ENCODE results near the gene KMT2B.
"Not testable (repeated sequence)": the region's sequence is repeated elsewhere in the genome, so short reads cannot be mapped to it uniquely, and the experiment has no call there.

Gene KMT2B

GRCh38 chr19:35760711-35761349 is 43.0 kb downstream of the KMT2B start:
- no peak for TF ChIP-seq CTCF (IDR thresholded peaks at IDR 0.05; ENCODE audit: low read depth, low read length, missing control alignments)
- H3K4me3 ChIP-seq (ENCODE audit: low read depth, low read length): no peak overlapping the region
- in situ Hi-C loops (cut with HindIII; ENCODE audit: low sequenced_read_pairs): no loop called here
- no peak for DNase-seq (ENCODE audit: low read depth)

DNA sequence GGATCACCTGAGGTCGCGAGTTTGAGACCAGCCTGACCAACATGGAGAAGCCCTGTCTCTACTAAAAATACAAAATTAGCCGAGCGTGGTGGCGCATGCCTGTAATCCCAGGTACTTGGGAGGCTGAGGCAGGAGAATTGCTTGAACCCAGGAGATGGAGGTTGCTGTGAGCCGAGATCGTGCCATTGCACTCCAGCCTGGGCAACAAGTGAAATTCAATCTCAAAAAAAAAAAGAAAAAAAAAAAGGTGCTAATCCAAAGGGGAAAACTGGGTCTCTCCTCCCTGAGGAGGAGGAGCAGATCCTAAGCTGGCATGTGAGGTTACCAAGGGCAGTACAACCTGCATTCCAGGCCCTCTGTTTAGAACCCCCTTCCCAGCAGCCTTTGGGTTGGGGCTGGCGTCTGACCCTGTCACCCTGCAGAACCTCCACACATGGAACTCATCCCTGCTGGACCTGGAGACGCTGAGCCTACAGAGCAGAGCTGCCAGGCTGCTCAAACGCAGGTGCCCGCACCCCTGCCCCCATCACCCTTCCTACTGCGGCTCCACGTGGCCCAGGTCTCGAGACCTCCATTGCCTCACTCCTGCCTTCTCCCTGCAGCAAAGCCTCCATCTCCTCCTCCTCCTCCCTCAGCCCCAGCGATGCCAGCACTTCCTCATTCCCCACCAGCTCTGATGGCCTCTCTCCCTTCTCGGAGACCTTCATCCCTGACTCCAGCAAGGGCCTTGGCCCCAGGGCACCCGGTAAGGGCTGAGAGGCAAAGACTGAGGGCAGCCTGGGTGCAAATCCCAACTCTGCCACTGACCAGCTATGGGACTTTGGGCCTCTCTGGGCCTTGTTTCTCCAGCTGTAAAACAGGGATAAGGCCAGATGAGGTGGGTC is 46.9 kb downstream of the KMT2B start:
- H3K4me3 ChIP-seq (ENCODE audit: low read depth, low read length): no peak overlapping the region
- TF ChIP-seq CTCF (IDR thresholded peaks at IDR 0.05; ENCODE audit: low read depth, low read length, missing control alignments): no peak
- DNase-seq (ENCODE audit: low read depth): no peak
- in situ Hi-C loops (cut with HindIII; ENCODE audit: low sequenced_read_pairs): no loop called here

- no peak for DNase-seq (ENCODE audit: low read depth)
- no peak for TF ChIP-seq CTCF (IDR thresholded peaks at IDR 0.05; ENCODE audit: low read depth, low read length, missing control alignments)
- no peak overlapping the region for H3K4me3 ChIP-seq (ENCODE audit: low read depth, low read length)
- in situ Hi-C loops (cut with HindIII; ENCODE audit: low sequenced_read_pairs): no loop called here
Observed at GRCh38 chr19:35766571-35767104, 48.8 kb downstream of the KMT2B start.

DNA sequence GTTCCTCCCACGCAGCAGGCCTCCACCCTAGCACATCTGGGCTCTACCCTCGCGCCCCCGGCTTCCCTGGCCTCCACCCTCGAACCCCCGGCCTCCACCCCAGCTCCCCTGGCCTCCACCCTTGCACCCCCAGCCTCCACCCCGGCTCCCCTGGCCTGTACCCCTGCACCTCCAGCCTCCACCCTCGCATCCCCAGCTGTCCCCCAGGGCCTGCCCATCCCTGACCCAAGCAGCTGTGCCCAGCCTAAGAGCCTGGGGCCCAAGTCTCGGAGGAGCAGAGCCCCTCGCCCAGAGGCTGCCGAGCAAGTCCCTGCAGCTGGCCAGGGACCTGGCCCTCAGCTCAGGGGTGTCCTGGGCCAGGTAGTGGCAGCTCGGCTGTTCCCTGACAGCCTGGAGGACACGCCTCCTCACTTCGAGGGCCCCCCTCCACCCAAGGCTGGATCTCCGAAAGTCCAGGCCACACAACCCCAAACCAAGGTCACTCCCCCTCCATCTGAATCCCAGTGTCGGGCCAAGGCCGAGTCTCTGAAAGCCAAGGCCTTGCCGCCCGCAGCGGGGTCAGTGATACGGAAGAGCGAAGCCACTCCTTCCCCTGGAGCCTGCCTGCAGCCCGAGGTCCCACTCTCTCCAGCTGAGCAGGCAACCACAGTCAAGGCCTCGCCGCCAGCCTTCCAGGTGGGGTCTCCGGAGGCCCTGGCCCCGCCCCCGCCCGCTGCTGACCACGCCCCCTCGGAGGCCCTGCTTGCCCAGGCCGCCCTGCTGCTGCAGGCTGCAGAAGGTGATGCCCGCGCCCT is 49.7 kb downstream of the KMT2B start:
- in situ Hi-C loops (cut with HindIII; ENCODE audit: low sequenced_read_pairs): no loop called here
- no peak overlapping the region for H3K4me3 ChIP-seq (ENCODE audit: low read depth, low read length)
- TF ChIP-seq CTCF (IDR thresholded peaks at IDR 0.05; ENCODE audit: low read depth, low read length, missing control alignments): no peak
- DNase-seq (ENCODE audit: low read depth): no peak

DNA sequence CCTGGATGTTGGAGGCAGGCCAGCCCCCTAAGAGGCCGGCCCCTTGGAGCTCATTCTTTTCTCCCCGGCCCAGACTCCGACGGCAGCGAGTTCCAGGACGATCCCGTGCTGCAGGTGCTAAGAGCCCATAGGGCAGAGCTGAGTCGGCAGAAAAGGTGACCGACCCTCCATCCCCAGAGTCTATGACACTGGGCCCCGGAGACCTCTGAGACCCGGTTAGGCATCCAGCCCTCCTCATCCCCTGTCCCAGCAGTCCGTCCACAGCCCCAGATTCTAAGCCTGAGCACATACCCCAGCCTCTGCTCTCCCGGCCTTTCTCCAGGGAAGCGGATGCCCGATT is 50.2 kb downstream of the KMT2B start:
- DNase-seq (ENCODE audit: low read depth): no peak
- no peak overlapping the region for H3K4me3 ChIP-seq (ENCODE audit: low read depth, low read length)
- in situ Hi-C loops (cut with HindIII; ENCODE audit: low sequenced_read_pairs): no loop called here
- no peak for TF ChIP-seq CTCF (IDR thresholded peaks at IDR 0.05; ENCODE audit: low read depth, low read length, missing control alignments)

- in situ Hi-C loops (cut with HindIII; ENCODE audit: low sequenced_read_pairs); H3K4me3 ChIP-seq (ENCODE audit: low read depth, low read length); DNase-seq (ENCODE audit: low read depth): not testable (repeated sequence)
Observed at GRCh38 chr19:35772362-35772761, 54.6 kb downstream of the KMT2B start.
